ENCODE data around the gene DDX54.
"Not testable (repeated sequence)": the region's sequence is repeated elsewhere in the genome, so short reads cannot be mapped to it uniquely, and the experiment has no call there.

The DDX54 gene

GRCh38 chr12:113129664-113130456 is 55.4 kb downstream of the DDX54 start:
- Histone ChIP-seq H3K36me3 (ENCODE audit: control insufficient read depth in 2 of 2, insufficient read depth in 2 of 2, low read length in 2 of 2) (no peaks in the 10 kb centered on the region), H3K9me3 (ENCODE audit: control insufficient read depth in 2 of 2, low read length in 2 of 2) (no peaks in the 10 kb centered on the region), H3K27me3 (ENCODE audit: control insufficient read depth in 1 of 2, insufficient read depth in 2 of 2, low read length in 2 of 2) (peaks cover 15 to 19% of the 10 kb centered on the region in 2 donors), H3K9ac (ENCODE audit: low read length in 2 of 2) (no peak overlapping the region), H3K4me1 (ENCODE audit: control insufficient read depth, insufficient read depth, low read length) (no peaks in the 10 kb centered on the region), H3K27ac (ENCODE audit: low read length) (no peak overlapping the region), H3K4me3 (ENCODE audit: low read length in 2 of 2) (no peak overlapping the region)

- no peak overlapping the region for H3K4me3 ChIP-seq (ENCODE audit: low read length in 2 of 2)
- H3K9me3 ChIP-seq (ENCODE audit: control insufficient read depth in 2 of 2, low read length in 2 of 2), result no peaks in the 10 kb centered on the region
- peaks cover 8 to 18% of the 10 kb centered on the region in 2 donors for H3K27me3 ChIP-seq (ENCODE audit: control insufficient read depth in 1 of 2, insufficient read depth in 2 of 2, low read length in 2 of 2)
- no peaks in the 10 kb centered on the region for H3K36me3 ChIP-seq (ENCODE audit: control insufficient read depth in 2 of 2, insufficient read depth in 2 of 2, low read length in 2 of 2)
- H3K27ac ChIP-seq (ENCODE audit: low read length), result no peak overlapping the region
- H3K9ac ChIP-seq (ENCODE audit: low read length in 2 of 2), result no peak overlapping the region
- H3K4me1 ChIP-seq (ENCODE audit: control insufficient read depth, insufficient read depth, low read length), result no peaks in the 10 kb centered on the region
Observed at GRCh38 chr12:113128802-113129663, 56.2 kb downstream of the DDX54 start.

GRCh38 chr12:113127791-113128199 is 57.5 kb downstream of the DDX54 start:
- no peak overlapping the region for H3K9ac ChIP-seq (ENCODE audit: low read length in 2 of 2)
- H3K27ac ChIP-seq (ENCODE audit: low read length), result no peak overlapping the region

GRCh38 chr12:113120670-113121370 is 64.5 kb downstream of the DDX54 start:
- H3K9ac ChIP-seq (ENCODE audit: low read length in 2 of 2), result no peak overlapping the region
- H3K4me3 ChIP-seq (ENCODE audit: low read length in 2 of 2), result no peak overlapping the region
- H3K4me1 ChIP-seq (ENCODE audit: control insufficient read depth, insufficient read depth, low read length), result no peaks in the 10 kb centered on the region
- peaks cover 0 to 7% of the 10 kb centered on the region in 2 donors for H3K27me3 ChIP-seq (ENCODE audit: control insufficient read depth in 1 of 2, insufficient read depth in 2 of 2, low read length in 2 of 2)
- peaks cover 4 to 6% of the 10 kb centered on the region in 2 donors for H3K9me3 ChIP-seq (ENCODE audit: control insufficient read depth in 2 of 2, low read length in 2 of 2)
- H3K27ac ChIP-seq (ENCODE audit: low read length), result no peak overlapping the region
- no peaks in the 10 kb centered on the region for H3K36me3 ChIP-seq (ENCODE audit: control insufficient read depth in 2 of 2, insufficient read depth in 2 of 2, low read length in 2 of 2)

More at GRCh38 chr12:113127791-113128199, 57.5 kb downstream of the DDX54 start:
- H3K9me3 ChIP-seq (ENCODE audit: control insufficient read depth in 2 of 2, low read length in 2 of 2), result peaks cover 4 to 6% of the 10 kb centered on the region in 2 donors
- no peaks in the 10 kb centered on the region for H3K36me3 ChIP-seq (ENCODE audit: control insufficient read depth in 2 of 2, insufficient read depth in 2 of 2, low read length in 2 of 2)
- peaks cover 6 to 10% of the 10 kb centered on the region in 2 donors for H3K27me3 ChIP-seq (ENCODE audit: control insufficient read depth in 1 of 2, insufficient read depth in 2 of 2, low read length in 2 of 2)
- no peak overlapping the region for H3K4me3 ChIP-seq (ENCODE audit: low read length in 2 of 2)
- no peaks in the 10 kb centered on the region for H3K4me1 ChIP-seq (ENCODE audit: control insufficient read depth, insufficient read depth, low read length)

DNA sequence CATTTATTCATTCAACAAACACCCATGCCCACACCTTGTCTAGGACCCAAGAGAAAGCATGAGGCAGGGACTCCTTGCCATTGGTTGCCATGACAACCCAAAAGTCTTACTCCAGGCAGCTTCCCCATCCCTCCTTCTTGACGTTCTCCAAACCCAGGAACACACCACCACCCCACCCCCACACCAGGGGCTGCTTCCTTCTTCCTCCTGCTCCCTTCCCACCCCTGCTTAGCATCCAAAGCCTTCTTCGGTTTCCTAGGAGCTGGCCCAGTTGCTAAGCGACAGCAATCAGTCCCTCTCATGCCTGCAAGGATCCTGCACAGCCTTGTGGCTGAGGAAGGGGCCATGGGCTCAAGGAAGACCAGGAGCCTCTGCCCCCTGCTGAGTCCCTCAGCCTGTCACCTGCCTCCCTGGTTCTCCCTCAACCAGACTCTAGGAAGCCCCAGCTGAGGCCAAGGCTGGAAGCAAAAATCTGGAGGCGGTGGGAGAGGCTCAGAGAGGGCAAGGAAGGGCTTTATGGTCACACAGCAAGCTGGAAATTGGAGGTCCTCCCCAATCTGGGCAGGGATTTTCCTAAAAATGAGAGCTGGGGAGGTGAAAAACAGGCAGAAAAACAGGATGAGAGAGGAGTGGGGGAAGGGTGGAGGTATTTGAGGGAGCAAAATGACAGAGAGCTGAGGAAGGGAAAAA is 65.2 kb downstream of the DDX54 start:
- Histone ChIP-seq H3K9ac (ENCODE audit: low read length in 2 of 2) (no peak overlapping the region), H3K4me1 (ENCODE audit: control insufficient read depth, insufficient read depth, low read length) (no peaks in the 10 kb centered on the region), H3K4me3 (ENCODE audit: low read length in 2 of 2) (no peak overlapping the region), H3K27ac (ENCODE audit: low read length) (no peak overlapping the region), H3K9me3 (ENCODE audit: control insufficient read depth in 2 of 2, low read length in 2 of 2) (peaks cover 4 to 6% of the 10 kb centered on the region in 2 donors), H3K27me3 (ENCODE audit: control insufficient read depth in 1 of 2, insufficient read depth in 2 of 2, low read length in 2 of 2) (peaks cover 2 to 9% of the 10 kb centered on the region in 2 donors), H3K36me3 (ENCODE audit: control insufficient read depth in 2 of 2, insufficient read depth in 2 of 2, low read length in 2 of 2) (no peaks in the 10 kb centered on the region)

- no peak overlapping the region for H3K4me3 ChIP-seq (ENCODE audit: low read length in 2 of 2)
- H3K27me3 ChIP-seq (ENCODE audit: control insufficient read depth in 1 of 2, insufficient read depth in 2 of 2, low read length in 2 of 2), result peaks cover 6 to 19% of the 10 kb centered on the region in 2 donors
- H3K9ac ChIP-seq (ENCODE audit: low read length in 2 of 2), result no peak overlapping the region
- H3K4me1 ChIP-seq (ENCODE audit: control insufficient read depth, insufficient read depth, low read length), result no peaks in the 10 kb centered on the region
- H3K36me3 ChIP-seq (ENCODE audit: control insufficient read depth in 2 of 2, insufficient read depth in 2 of 2, low read length in 2 of 2), result no peaks in the 10 kb centered on the region
- peaks cover 0 to under 1% of the 10 kb centered on the region in 2 donors for H3K9me3 ChIP-seq (ENCODE audit: control insufficient read depth in 2 of 2, low read length in 2 of 2)
- H3K27ac ChIP-seq (ENCODE audit: low read length), result no peak overlapping the region
Observed at GRCh38 chr12:113118142-113118541, 67.1 kb downstream of the DDX54 start.

- H3K9me3 ChIP-seq (ENCODE audit: control insufficient read depth in 2 of 2, low read length in 2 of 2); H3K36me3 ChIP-seq (ENCODE audit: control insufficient read depth in 2 of 2, insufficient read depth in 2 of 2, low read length in 2 of 2); H3K27ac ChIP-seq (ENCODE audit: low read length); H3K4me3 ChIP-seq (ENCODE audit: low read length in 2 of 2); H3K4me1 ChIP-seq (ENCODE audit: control insufficient read depth, insufficient read depth, low read length); H3K9ac ChIP-seq (ENCODE audit: low read length in 2 of 2): not testable (repeated sequence)
- H3K27me3 ChIP-seq (ENCODE audit: control insufficient read depth in 1 of 2, insufficient read depth in 2 of 2, low read length in 2 of 2), result peaks cover 6 to 21% of the 10 kb centered on the region in 2 donors
Observed at GRCh38 chr12:113117684-113118083, 67.6 kb downstream of the DDX54 start.

DNA sequence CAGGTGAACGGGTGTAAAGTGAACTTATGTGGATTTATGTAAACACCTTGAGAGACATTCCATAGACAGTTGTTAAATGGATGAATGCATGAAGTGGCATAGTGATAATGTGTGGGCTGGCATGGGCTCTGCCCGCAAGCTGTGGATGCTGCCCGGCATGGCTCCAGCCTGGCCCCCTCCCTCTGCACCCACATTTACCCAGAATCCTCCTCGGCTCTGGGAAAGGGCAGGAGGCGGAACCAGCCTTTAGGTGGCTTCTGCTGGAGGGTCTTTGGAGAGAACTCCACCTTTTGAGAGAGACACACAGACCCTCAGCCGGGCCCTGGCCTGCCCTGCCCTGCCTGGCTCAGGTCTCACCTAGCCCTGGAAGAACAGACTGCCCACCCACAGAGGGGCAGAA is 68.4 kb downstream of the DDX54 start:
- Histone ChIP-seq H3K4me3 (ENCODE audit: low read length in 2 of 2) (no peak overlapping the region), H3K27me3 (ENCODE audit: control insufficient read depth in 1 of 2, insufficient read depth in 2 of 2, low read length in 2 of 2) (peaks cover 6 to 22% of the 10 kb centered on the region in 2 donors), H3K27ac (ENCODE audit: low read length) (no peak overlapping the region), H3K4me1 (ENCODE audit: control insufficient read depth, insufficient read depth, low read length) (no peaks in the 10 kb centered on the region), H3K9me3 (ENCODE audit: control insufficient read depth in 2 of 2, low read length in 2 of 2) (no peaks in the 10 kb centered on the region), H3K36me3 (ENCODE audit: control insufficient read depth in 2 of 2, insufficient read depth in 2 of 2, low read length in 2 of 2) (no peaks in the 10 kb centered on the region), H3K9ac (ENCODE audit: low read length in 2 of 2) (no peak overlapping the region)

- H3K27me3 ChIP-seq (ENCODE audit: control insufficient read depth in 1 of 2, insufficient read depth in 2 of 2, low read length in 2 of 2), result peaks cover 6 to 23% of the 10 kb centered on the region in 2 donors
- no peak overlapping the region for H3K9ac ChIP-seq (ENCODE audit: low read length in 2 of 2)
- H3K4me3 ChIP-seq (ENCODE audit: low read length in 2 of 2), result no peak overlapping the region
- H3K36me3 ChIP-seq (ENCODE audit: control insufficient read depth in 2 of 2, insufficient read depth in 2 of 2, low read length in 2 of 2), result no peaks in the 10 kb centered on the region
- H3K4me1 ChIP-seq (ENCODE audit: control insufficient read depth, insufficient read depth, low read length), result no peaks in the 10 kb centered on the region
- H3K9me3 ChIP-seq (ENCODE audit: control insufficient read depth in 2 of 2, low read length in 2 of 2), result no peaks in the 10 kb centered on the region
- H3K27ac ChIP-seq (ENCODE audit: low read length), result no peak overlapping the region
Observed at GRCh38 chr12:113115455-113116126, 69.7 kb downstream of the DDX54 start.

Measured in stomach smooth muscle (tissue), 2 donors.